ENCODE results near the gene SERPINB6.
"Not testable (repeated sequence)": the region's sequence is repeated elsewhere in the genome, so short reads cannot be mapped to it uniquely, and the experiment has no call there.

SERPINB6 gene

DNA sequence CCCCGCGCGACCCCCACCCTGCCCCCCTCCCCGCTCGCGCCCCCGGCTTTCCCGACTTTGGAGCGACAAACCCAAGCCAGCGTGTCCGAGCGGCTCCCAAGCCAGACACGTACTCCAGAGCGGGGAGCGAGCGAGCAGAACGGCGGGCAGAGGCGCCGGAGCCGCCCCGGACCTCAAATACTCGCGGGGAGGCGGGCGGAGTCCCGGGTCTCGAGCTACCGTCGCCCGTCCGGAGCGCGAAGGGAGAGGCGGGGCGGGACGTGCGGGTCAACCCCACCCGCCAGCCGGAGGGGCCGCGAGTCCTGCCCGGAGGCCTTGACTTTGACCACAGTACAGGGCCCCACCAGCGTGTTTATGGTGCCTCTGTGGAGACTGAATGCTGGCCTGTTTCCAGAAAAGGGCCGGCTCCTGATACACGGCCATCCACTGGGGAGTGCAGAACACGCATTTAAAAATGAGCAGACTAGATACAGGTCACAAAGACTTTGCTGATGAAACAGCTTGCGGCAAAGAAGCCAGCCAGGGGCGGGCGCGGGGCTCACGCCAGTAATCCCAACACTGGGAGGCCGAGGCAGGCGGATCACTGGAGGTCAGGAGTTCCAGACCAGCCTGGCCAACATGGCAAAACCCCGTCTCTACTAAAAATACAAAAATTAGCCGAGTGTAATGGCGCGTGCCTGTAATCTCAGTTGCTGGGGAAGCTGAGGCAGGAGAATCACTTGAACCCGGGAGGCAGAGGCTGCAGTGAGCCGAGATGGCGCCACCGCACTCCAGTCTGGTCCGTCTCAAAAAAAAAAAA, at the start of gene SERPINB6:
SERPINB6 (minus strand) TSS at position 148 of the 799 bp plus-strand sequence. CDS start 12,235 bp downstream, outside the sequence.
- DNase-seq: peak in 1 of 2 experiments; percentile 73

GRCh38 chr6:3019749-3020320, 48.5 kb upstream of the SERPINB6 start:
- DNase-seq: no peak

DNA sequence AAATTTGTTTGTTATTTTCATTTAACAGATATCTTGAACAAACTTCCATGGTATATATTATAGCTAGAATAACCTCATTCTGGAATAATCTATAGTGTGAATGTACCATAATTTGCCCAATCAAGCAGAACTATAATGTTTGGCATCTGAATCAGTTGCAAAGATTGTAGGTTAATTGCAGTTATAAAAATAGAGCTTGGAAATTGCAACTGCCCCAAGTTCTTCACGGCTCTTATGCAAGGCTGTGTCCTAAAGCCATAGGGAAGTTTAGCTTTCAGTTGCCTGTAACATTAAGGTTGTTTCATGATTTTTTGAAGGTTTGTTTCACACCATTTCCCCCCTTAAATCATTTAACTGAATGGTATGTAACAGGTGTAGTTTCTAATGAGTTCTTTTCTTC, 47.7 kb upstream of the SERPINB6 start:
- DNase-seq: no peak

- DNase-seq: no peak
These were observed 45.9 kb upstream of the SERPINB6 start for GRCh38 chr6:3017304-3017703.

GRCh38 chr6:3016473-3017280, 45.3 kb upstream of the SERPINB6 start:
- DNase-seq: no peak

DNA sequence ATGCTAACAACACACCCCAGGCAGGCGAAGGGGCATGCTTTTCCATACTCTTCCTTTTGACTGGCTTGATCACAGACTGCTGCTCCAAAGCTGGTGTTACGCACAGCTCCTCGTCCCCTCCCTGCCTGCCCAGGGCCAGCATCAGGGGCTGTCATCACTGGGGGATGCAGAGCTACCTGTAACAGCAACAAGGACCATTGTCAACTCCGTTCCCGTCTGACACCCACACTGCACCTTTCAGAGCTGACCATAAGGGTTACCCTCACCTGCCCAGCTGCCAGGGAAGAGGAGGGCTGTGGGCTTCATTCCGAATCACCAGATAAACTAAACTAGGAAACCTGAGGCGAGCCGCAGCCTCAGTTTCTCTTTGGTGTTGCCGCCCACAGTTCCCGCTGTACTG, 43.8 kb upstream of the SERPINB6 start:
- no peak for DNase-seq

GRCh38 chr6:3014675-3015066, 43.3 kb upstream of the SERPINB6 start:
- no peak for DNase-seq

DNA sequence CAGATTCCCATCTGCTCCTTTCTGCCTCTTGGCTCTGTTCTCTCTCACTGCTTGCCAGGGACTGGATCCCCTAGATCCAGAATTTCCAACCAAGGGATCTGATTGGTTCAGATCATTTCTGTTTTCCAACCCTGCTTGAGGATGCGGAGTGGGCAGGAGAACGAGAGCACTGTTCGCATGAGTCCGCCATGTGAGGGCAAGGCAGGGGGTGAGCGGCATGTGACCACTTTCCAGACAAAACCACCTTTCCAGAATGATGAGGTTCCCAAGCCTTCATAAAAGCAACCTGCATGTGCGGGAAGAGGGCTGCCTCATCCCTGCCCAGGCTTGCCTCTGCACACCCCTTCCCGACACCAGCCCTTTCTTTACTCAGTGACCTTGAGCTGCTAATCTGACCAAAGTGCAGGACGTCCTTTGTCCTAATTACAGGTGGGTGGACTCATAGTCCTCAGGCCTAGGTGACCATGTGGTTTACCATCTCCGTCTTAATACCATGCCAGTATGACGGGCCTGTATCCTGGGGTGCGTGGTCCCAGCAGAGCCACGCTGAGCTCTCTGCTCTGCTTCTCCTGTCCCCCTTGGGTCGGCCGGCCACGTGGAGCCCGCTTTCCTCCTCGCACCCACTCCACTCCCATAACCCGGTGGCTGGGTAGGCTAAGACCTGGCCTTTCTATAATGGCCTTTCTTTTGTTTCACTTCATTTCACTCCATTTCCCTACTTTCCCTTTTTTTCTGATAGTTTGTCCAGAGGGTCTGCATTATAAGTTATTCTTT, 42.7 kb upstream of the SERPINB6 start:
- no peak for DNase-seq

DNA sequence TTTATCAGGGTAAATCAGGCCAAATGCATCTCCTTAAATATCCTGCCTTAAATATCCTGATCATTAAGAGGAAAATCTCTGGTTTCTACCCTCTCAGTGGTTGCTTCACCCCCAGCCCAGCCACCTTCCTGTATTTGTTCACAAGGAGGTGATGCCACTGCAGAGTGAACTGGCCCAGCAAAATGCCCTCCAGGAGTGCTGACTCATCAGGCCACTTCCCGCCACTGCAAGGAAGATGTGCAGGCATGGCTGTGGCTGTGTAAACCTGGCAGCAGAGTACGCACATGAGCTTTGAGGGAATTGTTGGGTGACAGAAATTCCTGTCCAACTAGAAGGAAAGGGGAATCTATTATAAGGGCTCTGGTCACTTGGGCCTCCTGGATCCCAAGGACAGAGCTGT, 42.1 kb upstream of the SERPINB6 start:
- peak in 1 of 2 experiments; percentile 73 for DNase-seq

- no peak for DNase-seq
These were observed 40.2 kb upstream of the SERPINB6 start for GRCh38 chr6:3011592-3011991.

DNA sequence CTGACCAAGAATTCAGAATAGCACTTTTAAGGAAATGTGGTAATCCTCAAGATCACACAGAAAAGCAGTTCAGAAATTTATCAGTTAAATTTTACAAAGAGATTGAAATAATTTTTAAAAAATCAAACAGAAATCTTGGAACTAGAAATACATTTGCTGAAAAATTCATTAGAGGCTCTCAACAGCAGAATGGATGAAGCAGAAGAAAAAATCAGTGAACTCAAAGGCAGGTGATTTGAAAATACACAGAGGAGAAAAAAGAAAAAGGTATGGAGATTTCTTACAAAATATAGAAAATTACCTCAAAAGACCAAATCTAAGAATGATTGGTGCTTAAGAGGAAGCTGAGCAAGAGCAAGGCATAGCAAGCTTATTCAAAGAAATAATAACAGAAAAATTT, 39.8 kb upstream of the SERPINB6 start:
- no peak for DNase-seq

GRCh38 chr6:3009930-3010329, 38.6 kb upstream of the SERPINB6 start:
- DNase-seq: no peak

GRCh38 chr6:3008712-3009265, 37.4 kb upstream of the SERPINB6 start:
- DNase-seq: not testable (repeated sequence)

DNA sequence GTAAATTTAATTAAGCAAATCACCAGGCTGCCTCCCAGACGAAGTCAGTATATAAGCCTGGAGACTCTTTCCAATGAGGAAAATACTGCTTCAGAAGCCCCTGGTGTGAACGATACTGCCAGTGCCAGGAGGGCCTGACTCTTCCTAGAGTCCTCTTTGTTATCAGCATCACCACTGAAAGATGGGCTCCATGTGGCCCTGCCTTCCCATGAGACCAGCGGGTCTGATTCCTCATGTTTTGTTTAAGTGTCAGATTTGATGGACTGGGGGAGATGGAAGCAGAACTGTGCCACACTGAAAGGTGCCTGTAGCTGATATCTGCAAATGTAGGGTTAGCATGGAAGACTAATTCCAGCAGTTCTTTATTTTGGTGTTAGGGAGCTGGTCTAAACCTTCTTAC, 36.2 kb upstream of the SERPINB6 start:
- no peak for DNase-seq

DNA sequence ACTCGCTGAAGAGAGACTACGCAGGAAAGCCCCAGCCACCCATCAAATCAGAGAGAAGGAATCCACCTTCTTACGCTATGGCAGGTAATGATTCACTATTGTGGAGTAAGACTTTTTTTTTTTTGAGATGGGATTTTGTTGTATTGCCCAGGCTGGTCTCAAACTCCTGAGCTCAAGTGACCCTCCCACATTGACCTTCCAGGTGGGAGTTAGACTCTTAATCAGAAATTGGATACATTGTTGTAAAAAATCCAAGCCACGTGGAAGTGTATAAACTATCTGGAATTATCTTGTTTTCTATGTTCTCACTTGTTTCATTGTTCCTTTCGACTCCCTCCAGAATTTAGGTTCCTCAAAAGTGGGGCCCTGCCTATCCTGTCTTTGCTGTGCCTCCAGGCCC, 35.1 kb upstream of the SERPINB6 start:
- DNase-seq: no peak

DNA sequence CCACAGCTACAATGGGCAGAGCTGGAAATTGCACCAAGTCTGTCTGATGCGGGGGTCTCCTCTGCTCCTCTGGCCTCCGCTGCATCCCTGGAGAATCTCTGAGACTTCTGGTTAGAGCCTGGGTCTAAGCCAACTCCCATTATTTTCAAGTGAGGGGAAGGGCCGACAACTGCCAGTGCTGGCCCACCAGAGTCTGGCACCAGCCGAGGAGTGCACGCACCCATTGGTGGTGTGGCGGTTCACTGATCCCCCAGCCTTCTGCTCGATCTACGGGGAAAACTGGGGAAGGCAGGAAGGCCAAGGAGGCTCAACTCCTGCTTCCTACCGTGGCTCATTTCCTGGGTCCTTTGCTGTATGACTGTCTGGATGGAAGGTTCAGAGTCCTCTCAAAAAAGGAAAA, 34.5 kb upstream of the SERPINB6 start:
- no peak for DNase-seq

GRCh38 chr6:3005077-3005476, 33.7 kb upstream of the SERPINB6 start:
- no peak for DNase-seq

DNA sequence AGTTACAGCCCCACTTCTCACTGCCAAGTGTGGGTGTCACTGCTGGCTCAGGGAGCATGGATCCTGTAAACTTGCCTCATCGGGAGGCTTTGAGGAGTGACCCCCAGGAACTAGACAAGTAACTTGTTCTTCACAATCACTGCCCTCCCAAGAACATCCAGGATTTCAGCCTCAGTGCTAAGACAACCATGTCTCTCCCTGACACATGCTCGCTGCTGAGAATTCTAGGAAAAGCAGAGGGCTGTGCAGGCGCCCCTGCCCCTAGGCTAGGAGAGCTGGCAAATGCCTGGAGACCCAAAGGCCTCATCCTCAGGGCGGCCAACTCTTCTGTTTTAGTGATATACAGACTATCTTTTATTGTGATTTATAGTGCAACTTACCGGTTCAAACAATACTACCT, 31.9 kb upstream of the SERPINB6 start:
- not testable (repeated sequence) for DNase-seq

DNA sequence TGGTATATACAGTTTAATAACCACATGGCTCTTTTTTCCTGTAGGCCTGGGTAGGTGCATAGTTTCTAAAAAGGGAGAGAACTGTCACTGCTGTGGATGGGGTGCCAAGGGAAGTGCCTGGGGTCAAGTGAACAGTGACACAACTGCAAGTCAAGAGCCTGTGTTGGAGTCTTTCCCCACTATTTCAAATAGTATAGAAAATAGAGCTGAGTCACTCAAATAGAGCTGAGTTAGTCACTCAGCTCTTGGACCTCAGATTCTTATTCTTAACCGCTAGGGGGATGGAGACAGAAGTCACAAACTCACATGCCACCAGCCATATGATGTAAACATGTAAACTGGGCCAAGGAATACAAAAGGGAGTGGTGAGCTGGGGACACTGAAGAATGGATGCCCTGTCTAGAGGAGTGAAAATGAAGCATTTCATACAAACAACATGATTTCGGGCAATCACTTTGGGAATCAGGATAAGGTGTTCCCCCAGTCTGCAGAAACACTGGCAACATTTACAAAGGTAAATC, 30.5 kb upstream of the SERPINB6 start:
- peak; percentile 84 to 92 for DNase-seq

- no peak for DNase-seq
These were observed 29.9 kb upstream of the SERPINB6 start for GRCh38 chr6:3001146-3001772.

DNA sequence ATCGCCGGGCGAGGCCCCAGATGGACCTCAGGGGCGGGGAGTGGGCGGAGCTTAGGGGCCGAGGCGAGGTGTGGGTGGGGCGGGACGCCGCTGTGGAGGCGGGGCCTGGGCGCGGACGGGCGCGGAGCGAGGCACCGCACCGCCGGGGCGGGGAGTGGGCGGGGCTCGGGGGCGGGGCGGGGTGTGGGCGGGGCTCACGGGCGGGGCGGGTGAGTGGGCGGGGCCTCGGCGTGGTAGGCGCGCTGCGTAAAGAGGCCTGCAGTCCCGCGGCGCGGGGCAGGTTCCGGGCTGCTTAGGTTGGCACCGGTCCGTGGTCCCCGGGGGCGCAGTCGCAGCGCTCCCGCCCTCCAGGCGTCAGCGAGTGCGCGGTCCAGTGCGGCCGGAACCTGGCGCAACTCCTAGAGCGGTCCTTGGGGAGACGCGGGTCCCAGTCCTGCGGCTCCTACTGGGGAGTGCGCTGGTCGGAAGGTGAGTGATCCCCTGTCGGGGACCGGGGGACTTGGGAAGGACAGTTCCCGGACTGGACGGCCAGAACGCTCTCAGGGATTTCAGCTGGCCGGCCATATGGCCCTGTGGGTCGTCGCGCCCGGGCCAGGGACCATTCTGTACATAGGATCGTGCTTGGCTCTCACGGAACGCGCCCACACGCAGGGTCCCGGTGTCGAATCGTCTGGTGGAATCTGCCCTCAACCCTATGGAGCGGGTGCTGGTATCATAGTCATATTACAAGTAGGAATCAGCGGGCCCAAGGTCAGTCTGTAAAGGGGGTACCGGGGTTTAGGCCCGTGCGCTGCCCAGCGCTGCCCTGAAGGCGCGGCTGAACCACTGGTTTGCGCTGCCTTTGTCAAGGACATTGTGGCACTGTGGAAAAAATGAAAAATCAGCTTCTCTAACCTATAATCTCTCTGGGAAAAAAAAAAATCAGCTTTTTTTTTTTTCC, 28.5 kb upstream of the SERPINB6 start, which contains the start of gene NQO2:
NQO2 (plus strand) TSS at position 277 of the 940 bp plus-strand sequence. CDS start 6,659 bp downstream, outside the sequence.
- DNase-seq: peak; percentile 77 to 90
